Thoracic aorta (tissue), 2 donors: ENCODE measurements around the gene GALNT2. TPM values are rescaled to one million over a fixed set of nuclear protein-coding genes. Genes with fewer than 3 reads are reported as not detected.

Source experiments
- ATAC-seq: fragments of 150-250 bp; one replicate; pipeline ENCODE4 v1.8.0; 2017; ENCODE audit warnings: low read depth; ENCODE audit not compliant: insufficient number of reproducible peaks, low FRiP score
- DNase-seq: peaks from one replicate; pipeline ENCODE4 v3.0.0-alpha.2; 2020; ENCODE audit warnings: low spot score
- H3K27ac ChIP-seq, 2 donors: fragments of 200-600 bp; sonication (generic); 1 replicate in 1 of 2; 2 replicates in 1 of 2; pipeline ENCODE4 v1.5.1; 2016; ENCODE audit warnings: mild to moderate bottlenecking in 2 of 2, moderate library complexity in 2 of 2
- H3K27me3 ChIP-seq: fragments of 200-600 bp; sonication (generic); replicated peaks from 2 replicates; pipeline ENCODE4 v1.6.0; 2016; ENCODE audit warnings: mild to moderate bottlenecking; ENCODE audit not compliant: insufficient read depth
- H3K36me3 ChIP-seq: fragments of 200-600 bp; sonication (generic); one replicate; pipeline ENCODE4 v1.5.1; 2016
- H3K4me1 ChIP-seq, 2 donors: fragments of 200-600 bp; sonication (generic); 1 replicate in 1 of 2; 2 replicates in 1 of 2; pipeline versions ENCODE4 v1.5.1 to v1.6.0; 2016; ENCODE audit warnings: low read depth in 2 of 2, mild to moderate bottlenecking in 1 of 2; ENCODE audit not compliant: control insufficient read depth in 1 of 2
- H3K4me3 ChIP-seq: fragments of 200-600 bp; sonication (generic); 2 replicates; pipeline ENCODE4 v1.5.1; 2016; ENCODE audit warnings: mild to moderate bottlenecking
- H3K9me3 ChIP-seq: fragments of 200-600 bp; sonication (generic); 2 replicates; pipeline ENCODE4 v1.5.1; 2016
- total RNA-seq, 2 donors: library from RNA; depleted of rRNA; stranded (reverse); fragments of >200 nt; gene quantifications; one replicate each; pipeline versions ENCODE4 v1.1.0 to v1.2.3, GENCODE V29; 2016
- TF ChIP-seq, protein P1 (sequence below): fragments of 200-600 bp; sonication (generic); IDR thresholded peaks from one replicate; pipeline ENCODE4 v1.5.1; 2019; ENCODE audit warnings: antibody characterized with exemption

The GALNT2 gene
- total RNA-seq, 2 donors from 2014 or later = 113 to 148 TPM

DNA sequence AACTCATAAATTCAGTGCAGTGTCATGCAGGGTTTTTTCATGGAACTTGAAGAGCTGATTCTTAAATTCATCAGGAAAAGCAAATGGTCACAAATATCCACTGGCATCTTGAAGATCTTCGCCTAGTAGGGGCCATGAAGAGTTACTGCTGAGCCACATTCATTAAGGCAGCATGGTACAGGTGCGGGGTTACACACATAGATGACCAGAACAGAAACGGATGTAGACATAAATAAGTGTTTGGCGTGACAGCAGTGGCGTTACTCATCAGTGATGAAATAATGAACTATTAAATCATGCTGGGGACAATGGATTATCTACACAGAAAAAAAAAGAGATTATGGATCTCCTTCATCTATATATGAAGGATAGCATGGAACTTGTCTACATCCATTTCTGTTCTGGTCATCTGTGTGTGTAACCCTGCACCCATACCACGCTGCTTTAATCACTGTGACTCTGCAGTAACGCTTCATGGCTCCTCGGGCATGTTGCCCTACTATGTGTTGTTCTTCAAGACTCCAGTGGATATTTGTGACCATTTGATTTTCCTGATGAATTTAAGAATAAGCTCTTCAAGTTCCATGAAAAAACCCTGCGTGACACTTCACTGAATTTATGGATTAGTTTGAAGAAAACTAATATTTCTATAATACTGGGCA, 161.3 kb downstream of the GALNT2 start:
- ATAC-seq (no peak), DNase-seq (no peak)
- TF ChIP-seq, protein P1, sequence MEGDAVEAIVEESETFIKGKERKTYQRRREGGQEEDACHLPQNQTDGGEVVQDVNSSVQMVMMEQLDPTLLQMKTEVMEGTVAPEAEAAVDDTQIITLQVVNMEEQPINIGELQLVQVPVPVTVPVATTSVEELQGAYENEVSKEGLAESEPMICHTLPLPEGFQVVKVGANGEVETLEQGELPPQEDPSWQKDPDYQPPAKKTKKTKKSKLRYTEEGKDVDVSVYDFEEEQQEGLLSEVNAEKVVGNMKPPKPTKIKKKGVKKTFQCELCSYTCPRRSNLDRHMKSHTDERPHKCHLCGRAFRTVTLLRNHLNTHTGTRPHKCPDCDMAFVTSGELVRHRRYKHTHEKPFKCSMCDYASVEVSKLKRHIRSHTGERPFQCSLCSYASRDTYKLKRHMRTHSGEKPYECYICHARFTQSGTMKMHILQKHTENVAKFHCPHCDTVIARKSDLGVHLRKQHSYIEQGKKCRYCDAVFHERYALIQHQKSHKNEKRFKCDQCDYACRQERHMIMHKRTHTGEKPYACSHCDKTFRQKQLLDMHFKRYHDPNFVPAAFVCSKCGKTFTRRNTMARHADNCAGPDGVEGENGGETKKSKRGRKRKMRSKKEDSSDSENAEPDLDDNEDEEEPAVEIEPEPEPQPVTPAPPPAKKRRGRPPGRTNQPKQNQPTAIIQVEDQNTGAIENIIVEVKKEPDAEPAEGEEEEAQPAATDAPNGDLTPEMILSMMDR = no peak
- Histone ChIP-seq H3K27ac (peak overlapping the region in 1 of 2 donors; percentile 91), H3K9me3 (no peaks in the 10 kb centered on the region), H3K4me3 (no peak overlapping the region), H3K36me3 (no peaks in the 10 kb centered on the region), H3K27me3 (no peaks in the 10 kb centered on the region), H3K4me1 (peaks cover 43 to 73% of the 10 kb centered on the region in 2 donors)

- H3K27me3 ChIP-seq = no peaks in the 10 kb centered on the region
- H3K9me3 ChIP-seq = no peaks in the 10 kb centered on the region
- DNase-seq (no peak), ATAC-seq (peak; percentile 9)
- TF ChIP-seq, protein P1 = no peak
- peak overlapping the region; percentile 0 for H3K4me3 ChIP-seq
- H3K36me3 ChIP-seq = no peaks in the 10 kb centered on the region
- H3K4me1 ChIP-seq = peaks cover 33 to 57% of the 10 kb centered on the region in 2 donors
- peak overlapping the region; percentile 80 to 91 for H3K27ac ChIP-seq
Observed at GRCh38 chr1:230230273-230230672, 163.2 kb downstream of the GALNT2 start.

- DNase-seq = no peak
- Histone ChIP-seq H3K27me3 (no peaks in the 10 kb centered on the region), H3K36me3 (no peaks in the 10 kb centered on the region), H3K4me3 (peak overlapping the region; percentile 43), H3K27ac (peak overlapping the region; percentile 80 to 91), H3K9me3 (no peaks in the 10 kb centered on the region), H3K4me1 (peaks cover 30 to 51% of the 10 kb centered on the region in 2 donors)
- TF ChIP-seq, protein P1 = no peak
- ATAC-seq = no peak
Observed at GRCh38 chr1:230230948-230231773, 164.1 kb downstream of the GALNT2 start.

DNA sequence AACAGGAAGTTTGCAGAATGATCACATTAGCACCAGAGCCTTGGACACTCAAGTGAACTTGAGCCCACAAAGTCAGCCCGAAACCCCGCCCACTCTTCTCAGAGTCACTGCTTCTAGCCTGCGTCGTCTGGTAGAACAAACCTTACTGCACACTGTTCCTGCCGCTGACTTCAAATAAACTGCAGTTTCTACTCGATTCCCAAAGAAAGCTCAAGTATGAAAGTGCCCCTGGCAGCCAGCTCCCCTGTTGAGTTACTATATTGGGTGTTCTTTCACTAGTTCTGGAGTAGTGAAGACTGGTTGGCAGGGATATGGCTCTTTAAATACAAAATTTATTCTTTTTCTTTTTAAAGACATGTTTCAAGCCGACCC, 164.7 kb downstream of the GALNT2 start:
- Histone ChIP-seq H3K4me3 (peak overlapping the region; percentile 43), H3K4me1 (peaks cover 24 to 51% of the 10 kb centered on the region in 2 donors), H3K27me3 (no peaks in the 10 kb centered on the region), H3K36me3 (no peaks in the 10 kb centered on the region), H3K27ac (peak overlapping the region; percentile 80 to 91), H3K9me3 (no peaks in the 10 kb centered on the region)
- peak; percentile 90 for ATAC-seq
- peak; percentile 79 for DNase-seq
- TF ChIP-seq, protein P1 = no peak

- H3K27me3 ChIP-seq = no peaks in the 10 kb centered on the region
- H3K36me3 ChIP-seq = no peaks in the 10 kb centered on the region
- DNase-seq (no peak), ATAC-seq (no peak)
- H3K27ac ChIP-seq = peak overlapping the region; percentile 80 to 91
- H3K4me3 ChIP-seq = peak overlapping the region; percentile 43
- H3K9me3 ChIP-seq = no peaks in the 10 kb centered on the region
- TF ChIP-seq, protein P1 = no peak
- peaks cover 28 to 57% of the 10 kb centered on the region in 2 donors for H3K4me1 ChIP-seq
Observed at GRCh38 chr1:230232371-230232771, 165.3 kb downstream of the GALNT2 start.
